Neural crest cell (in vitro differentiated cells): ENCODE measurements around the gene NEK6. TPM values are rescaled to one million over a fixed set of nuclear protein-coding genes. Genes with fewer than 3 reads are reported as not detected.

ENCODE experiments used
- DNase-seq: peaks from one replicate; pipeline ENCODE4 v3.0.0; 2021; ENCODE audit warnings: low read depth, mixed read lengths, low spot score
- H3K27ac Mint-ChIP-seq: one replicate; pipeline ENCODE4 v1.8.0; 2021; ENCODE audit warnings: mild to moderate bottlenecking, mixed read lengths; ENCODE audit not compliant: unreplicated experiment
- H3K27me3 Mint-ChIP-seq: 2 replicates; pipeline ENCODE4 v1.8.0; 2021; ENCODE audit warnings: low read depth, mild to moderate bottlenecking, mixed read lengths
- H3K36me3 Mint-ChIP-seq: 2 replicates; pipeline ENCODE4 v1.8.0; 2021; ENCODE audit warnings: low read depth, mild to moderate bottlenecking, mixed read lengths
- H3K4me1 Mint-ChIP-seq: 2 replicates; pipeline ENCODE4 v1.8.0; 2021; ENCODE audit warnings: mixed read lengths
- H3K4me3 Mint-ChIP-seq: one replicate; pipeline ENCODE4 v1.8.0; 2021; ENCODE audit warnings: mild to moderate bottlenecking, mixed read lengths
- H3K9me3 Mint-ChIP-seq: 2 replicates; pipeline ENCODE4 v1.8.0; 2021; ENCODE audit warnings: mixed read lengths
- total RNA-seq: library from RNA; stranded (reverse); gene quantifications from 2 replicates; pipeline ENCODE4 v1.2.1, GENCODE V29; 2021
- TF ChIP-seq, protein P1 (sequence below): fragments of 200-600 bp; sonication (generic); conservative IDR thresholded peaks from 2 replicates; pipeline ENCODE4 v1.5.0; 2021; ENCODE audit warnings: antibody characterized with exemption, mild to moderate bottlenecking

Gene NEK6
- total RNA-seq, 1 donor from 2014 or later, result 31.9 TPM

DNA sequence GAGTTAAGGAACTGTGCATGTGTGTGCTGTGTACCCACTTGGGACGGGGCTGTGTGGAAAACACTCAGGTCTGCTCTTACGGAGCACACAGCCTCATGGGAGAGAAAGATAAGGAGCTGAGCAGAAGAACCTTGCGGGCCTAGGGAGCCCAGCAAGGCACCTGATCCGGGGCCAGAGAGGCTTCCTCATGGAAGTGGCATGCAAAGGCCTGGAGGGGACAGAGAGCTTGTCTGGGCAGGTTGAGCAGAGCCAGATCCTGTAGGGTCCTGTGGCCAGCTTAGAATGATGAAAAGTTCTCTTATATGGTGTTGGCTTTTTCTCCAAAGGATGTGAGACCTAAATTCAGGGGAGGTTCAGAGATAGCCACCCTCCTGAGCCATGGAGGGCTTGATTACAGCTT, 45.2 kb downstream of the NEK6 start:
- Mint-ChIP-seq H3K9me3 (no peaks in the 10 kb centered on the region), H3K4me1 (peaks cover 8% of the 10 kb centered on the region), H3K4me3 (no peak overlapping the region), H3K27me3 (no peaks in the 10 kb centered on the region), H3K27ac (no peak overlapping the region), H3K36me3 (peaks cover 2% of the 10 kb centered on the region)
- DNase-seq, result no peak
- TF ChIP-seq, protein P1, sequence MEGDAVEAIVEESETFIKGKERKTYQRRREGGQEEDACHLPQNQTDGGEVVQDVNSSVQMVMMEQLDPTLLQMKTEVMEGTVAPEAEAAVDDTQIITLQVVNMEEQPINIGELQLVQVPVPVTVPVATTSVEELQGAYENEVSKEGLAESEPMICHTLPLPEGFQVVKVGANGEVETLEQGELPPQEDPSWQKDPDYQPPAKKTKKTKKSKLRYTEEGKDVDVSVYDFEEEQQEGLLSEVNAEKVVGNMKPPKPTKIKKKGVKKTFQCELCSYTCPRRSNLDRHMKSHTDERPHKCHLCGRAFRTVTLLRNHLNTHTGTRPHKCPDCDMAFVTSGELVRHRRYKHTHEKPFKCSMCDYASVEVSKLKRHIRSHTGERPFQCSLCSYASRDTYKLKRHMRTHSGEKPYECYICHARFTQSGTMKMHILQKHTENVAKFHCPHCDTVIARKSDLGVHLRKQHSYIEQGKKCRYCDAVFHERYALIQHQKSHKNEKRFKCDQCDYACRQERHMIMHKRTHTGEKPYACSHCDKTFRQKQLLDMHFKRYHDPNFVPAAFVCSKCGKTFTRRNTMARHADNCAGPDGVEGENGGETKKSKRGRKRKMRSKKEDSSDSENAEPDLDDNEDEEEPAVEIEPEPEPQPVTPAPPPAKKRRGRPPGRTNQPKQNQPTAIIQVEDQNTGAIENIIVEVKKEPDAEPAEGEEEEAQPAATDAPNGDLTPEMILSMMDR, result no peak

DNA sequence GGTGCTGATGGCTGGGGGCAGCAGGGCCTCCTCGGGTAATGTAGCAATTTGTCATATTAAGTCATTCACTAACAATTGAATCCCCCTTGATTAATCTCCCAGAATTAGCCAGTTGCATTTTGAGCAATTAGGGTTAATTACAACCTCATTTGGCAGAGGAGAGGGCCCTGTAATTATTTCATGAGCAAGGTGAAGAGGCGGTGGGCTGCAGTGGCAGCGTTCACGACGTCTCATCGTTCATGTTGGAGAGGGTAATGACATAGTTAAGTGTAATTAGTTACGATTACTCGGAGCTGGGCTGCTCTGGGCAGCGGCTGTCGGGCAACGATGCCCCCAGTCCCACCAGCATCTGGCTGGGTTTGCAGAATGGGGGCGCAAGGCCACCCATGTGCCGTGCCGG, 46.0 kb downstream of the NEK6 start:
- H3K9me3 Mint-ChIP-seq, result no peaks in the 10 kb centered on the region
- H3K36me3 Mint-ChIP-seq, result peaks cover 2% of the 10 kb centered on the region
- H3K4me3 Mint-ChIP-seq, result no peak overlapping the region
- TF ChIP-seq, protein P1, result no peak
- peak overlapping the region; percentile 27 for H3K27ac Mint-ChIP-seq
- no peaks in the 10 kb centered on the region for H3K27me3 Mint-ChIP-seq
- no peak for DNase-seq
- peaks cover 8% of the 10 kb centered on the region for H3K4me1 Mint-ChIP-seq

DNA sequence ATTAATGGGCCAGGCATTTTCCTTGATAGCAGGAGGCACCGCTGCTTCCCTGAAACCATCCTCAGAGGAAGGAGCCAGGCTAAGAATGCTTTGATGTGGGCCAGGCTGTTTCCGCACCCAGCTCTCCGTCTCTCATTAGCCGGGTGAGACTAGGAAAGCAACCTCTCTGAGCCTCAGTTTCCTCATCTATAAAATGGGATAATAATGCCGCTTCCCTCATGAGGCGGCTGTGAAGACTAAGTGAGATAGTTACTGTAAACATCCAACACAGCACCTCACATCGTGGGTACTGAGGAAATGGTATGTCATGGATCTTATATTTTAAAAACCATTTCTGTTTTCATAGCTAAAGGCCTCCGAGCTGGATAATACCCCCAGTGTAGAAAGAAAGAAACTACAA, 46.5 kb downstream of the NEK6 start:
- no peak overlapping the region for H3K4me3 Mint-ChIP-seq

DNA sequence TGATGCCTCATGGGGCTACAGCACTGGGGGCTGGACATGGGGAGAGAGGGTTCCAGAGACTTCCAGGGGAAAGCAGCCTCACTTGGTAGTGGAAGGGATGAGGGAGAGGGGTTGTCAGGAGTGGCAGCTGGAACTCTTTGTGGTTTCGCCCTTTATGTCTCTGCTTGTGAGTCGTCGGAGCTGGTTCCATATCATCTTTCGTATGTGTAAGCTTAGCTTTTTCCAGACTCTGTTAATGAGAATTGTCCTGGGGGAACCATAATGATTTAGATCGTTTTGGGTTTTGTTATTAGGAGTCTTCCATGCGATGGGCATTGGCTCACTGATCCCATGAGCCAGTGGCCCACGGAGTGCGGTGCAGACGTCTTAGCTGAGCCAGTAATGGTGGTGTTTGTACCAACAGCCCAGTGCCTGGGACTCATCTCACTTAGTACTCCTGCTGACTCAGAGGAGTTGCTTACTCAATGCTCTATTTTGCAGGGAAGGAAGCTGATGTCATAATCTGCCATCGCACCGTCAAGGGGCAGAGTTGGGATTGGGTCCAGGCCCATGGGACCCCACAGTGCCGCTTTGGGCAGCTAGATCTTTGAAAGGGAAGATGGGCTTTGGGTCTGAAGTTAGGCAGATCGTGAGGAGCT, 48.5 kb downstream of the NEK6 start:
- TF ChIP-seq, protein P1, result no peak
- H3K36me3 Mint-ChIP-seq, result peaks cover 2% of the 10 kb centered on the region
- no peak overlapping the region for H3K4me3 Mint-ChIP-seq
- H3K27me3 Mint-ChIP-seq, result no peaks in the 10 kb centered on the region
- H3K27ac Mint-ChIP-seq, result peak overlapping the region; percentile 14
- no peak for DNase-seq
- peaks cover 4% of the 10 kb centered on the region for H3K4me1 Mint-ChIP-seq
- H3K9me3 Mint-ChIP-seq, result no peaks in the 10 kb centered on the region

More for the DNA sequence above, 46.5 kb downstream of the NEK6 start:
- DNase-seq, result no peak
- peaks cover 6% of the 10 kb centered on the region for H3K4me1 Mint-ChIP-seq
- H3K27me3 Mint-ChIP-seq, result no peaks in the 10 kb centered on the region
- H3K9me3 Mint-ChIP-seq, result no peaks in the 10 kb centered on the region
- no peak overlapping the region for H3K27ac Mint-ChIP-seq
- peaks cover 2% of the 10 kb centered on the region for H3K36me3 Mint-ChIP-seq
- TF ChIP-seq, protein P1, result no peak

DNA sequence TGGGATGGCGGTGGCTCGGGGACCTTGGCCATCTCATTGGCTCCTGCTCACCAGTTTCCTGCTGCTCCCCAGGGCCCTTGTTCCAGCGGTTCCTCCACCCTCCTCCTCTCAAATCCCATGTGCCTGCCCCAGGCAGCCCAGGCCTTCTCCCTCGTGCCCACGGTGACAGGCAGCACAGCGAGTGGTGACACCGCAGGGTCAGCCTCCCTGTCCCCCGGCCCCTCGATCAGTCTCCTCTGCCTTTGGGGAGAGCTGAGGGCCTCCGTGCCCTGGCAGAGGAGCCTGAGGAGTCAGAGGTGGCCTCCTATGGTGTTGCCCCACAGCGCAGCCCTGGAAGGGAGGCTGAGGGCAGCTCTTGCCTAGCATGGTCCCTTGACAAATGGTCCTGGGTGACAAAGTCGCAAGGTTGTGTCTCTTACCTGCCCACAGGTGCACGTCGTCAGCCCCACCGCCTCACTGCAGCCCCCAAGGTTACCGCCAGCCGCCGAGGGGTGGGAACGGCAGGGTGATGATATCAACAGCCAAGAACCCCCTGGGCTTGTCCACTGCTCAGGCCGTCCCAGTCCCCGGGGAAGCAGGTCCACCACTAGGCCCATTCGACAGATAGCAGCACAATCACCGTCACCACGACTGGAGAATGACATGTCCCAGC, 49.8 kb downstream of the NEK6 start:
- H3K4me3 Mint-ChIP-seq, result no peak overlapping the region
- no peaks in the 10 kb centered on the region for H3K27me3 Mint-ChIP-seq
- no peak overlapping the region for H3K27ac Mint-ChIP-seq
- TF ChIP-seq, protein P1, result no peak
- DNase-seq, result no peak
- peaks cover 2% of the 10 kb centered on the region for H3K36me3 Mint-ChIP-seq
- no peaks in the 10 kb centered on the region for H3K9me3 Mint-ChIP-seq
- H3K4me1 Mint-ChIP-seq, result peaks cover 4% of the 10 kb centered on the region
